GM18508 (cell line): Measurements from ENCODE around the gene GBP1.
A peak's percentile ranks its signal among the peaks of the same experiment; 100 is the strongest.
"Not testable (repeated sequence)": the region's sequence is repeated elsewhere in the genome, so short reads cannot be mapped to it uniquely, and the experiment has no call there.

ENCODE experiments used
- ATAC-seq: cut with Tn5 transposase; IDR thresholded peaks from one replicate; pipeline ENCODE4 v1.9.1; 2021; ENCODE audit warnings: moderate number of reproducible peaks; ENCODE audit not compliant: insufficient read depth, unreplicated experiment

Gene GBP1

GRCh38 chr1:89065079-89065868 is at the start of gene GBP1:
TSS of gene GBP1 (minus strand) at chr1:89065208. CDS start at chr1:89063234, 1,974 bp downstream.
- peak; percentile 43 for ATAC-seq

GRCh38 chr1:89114662-89115061 is 49.7 kb upstream of the GBP1 start:
- no peak for ATAC-seq

DNA sequence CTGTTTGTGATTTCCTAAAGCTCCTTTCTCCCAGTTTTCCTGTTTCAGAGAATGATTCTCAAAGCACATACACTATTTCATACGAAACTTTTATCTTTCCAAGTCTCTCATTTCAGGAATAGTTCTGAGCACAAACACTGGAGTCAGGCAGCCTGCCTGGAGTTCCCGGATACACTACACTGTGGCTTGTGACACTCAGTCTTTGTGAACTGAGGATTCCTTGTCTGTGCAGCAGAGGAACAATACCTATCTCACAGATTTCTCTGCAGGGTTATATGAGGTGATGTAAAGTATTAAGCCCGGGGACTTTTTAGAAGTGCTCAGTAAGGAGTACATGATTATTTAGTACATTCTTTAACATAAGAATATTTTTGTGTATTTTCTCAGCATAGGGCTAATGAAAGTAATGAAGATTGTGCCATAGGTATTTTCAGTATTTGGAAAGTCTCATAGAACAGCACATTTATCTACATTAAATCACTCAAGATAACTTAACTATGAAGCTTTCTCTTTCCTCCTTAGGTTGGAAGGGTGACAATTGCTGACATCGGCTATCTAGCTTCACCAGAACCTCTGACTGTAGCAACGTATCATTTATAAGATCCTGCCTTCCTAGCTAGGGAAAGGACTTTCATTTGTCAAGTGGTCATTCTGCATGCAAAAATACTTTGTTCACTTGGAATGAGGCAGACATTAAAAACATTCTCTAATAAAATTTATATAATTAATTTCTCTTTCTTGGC is 48.0 kb upstream of the GBP1 start:
- no peak for ATAC-seq

- ATAC-seq, result no peak
Observed at GRCh38 chr1:89104687-89105086, 39.7 kb upstream of the GBP1 start.

GRCh38 chr1:89104147-89104546 is 39.1 kb upstream of the GBP1 start:
- ATAC-seq, result no peak

- ATAC-seq, result no peak
Observed at GRCh38 chr1:89102021-89102420, 37.0 kb upstream of the GBP1 start.

GRCh38 chr1:89100412-89100811 is 35.4 kb upstream of the GBP1 start:
- ATAC-seq, result no peak

DNA sequence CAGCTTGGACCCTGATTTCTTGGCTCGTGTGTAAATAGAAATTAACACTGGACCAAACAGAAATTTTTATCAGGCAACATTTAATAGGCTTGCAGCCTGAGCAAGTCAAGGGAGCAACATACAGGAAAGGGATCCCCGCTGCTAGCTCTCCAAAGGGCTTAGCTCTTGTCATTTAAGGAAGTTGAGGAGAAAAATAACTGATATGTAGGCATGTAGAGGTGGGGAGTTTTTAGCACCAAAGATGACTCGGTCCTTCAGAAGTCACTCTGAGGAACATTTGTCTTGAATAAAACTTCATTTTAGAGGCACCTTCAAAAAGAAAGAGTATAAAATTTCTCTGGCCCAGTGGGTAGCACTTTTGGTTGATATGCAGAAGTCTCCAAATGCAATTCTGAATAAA is 33.8 kb upstream of the GBP1 start:
- ATAC-seq, result no peak

DNA sequence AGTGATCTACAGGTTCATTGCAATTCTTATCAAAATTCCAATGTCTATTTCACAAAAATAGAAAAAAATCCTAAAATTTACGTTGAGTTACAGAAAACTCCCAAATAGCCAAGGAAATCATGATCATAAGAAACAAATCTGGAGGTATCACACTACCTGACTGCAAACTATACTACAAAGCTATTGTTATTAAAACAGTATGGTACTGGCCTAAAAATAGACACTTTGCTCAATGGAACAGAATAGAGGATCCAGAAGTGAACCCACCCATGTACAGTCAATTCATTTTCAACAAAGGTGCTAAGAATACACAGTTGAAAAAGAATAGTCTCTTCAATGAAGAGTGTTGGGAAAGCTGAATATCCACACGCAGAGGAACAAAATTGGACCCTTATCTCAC is 30.7 kb upstream of the GBP1 start:
- no peak for ATAC-seq

- ATAC-seq, result no peak
Observed at GRCh38 chr1:89089962-89090361, 25.0 kb upstream of the GBP1 start.

- ATAC-seq, result no peak
Observed at GRCh38 chr1:89088572-89088971, 23.6 kb upstream of the GBP1 start.

DNA sequence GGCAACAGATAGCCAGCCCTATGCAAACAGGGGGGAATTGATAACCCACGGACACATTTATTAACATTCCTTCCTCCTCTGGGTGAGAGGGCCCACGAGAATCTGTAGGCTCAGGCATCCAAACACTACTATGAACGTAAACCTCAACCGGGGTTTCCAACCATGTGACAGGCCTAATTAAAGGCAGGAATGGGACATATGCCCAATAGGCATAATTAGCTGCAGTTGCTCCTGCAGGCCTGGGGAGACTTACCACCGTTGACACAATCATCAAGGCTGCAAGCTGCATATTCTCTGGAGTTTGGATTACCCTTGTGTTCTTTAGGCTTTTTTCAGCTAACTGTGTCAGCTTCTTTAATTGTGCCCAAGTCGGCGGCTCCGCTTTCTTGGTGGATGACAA is 22.2 kb upstream of the GBP1 start:
- ATAC-seq, result no peak

GRCh38 chr1:89085781-89086180 is 20.8 kb upstream of the GBP1 start:
- ATAC-seq, result no peak

GRCh38 chr1:89081005-89081404 is 16.0 kb upstream of the GBP1 start:
- ATAC-seq, result no peak

DNA sequence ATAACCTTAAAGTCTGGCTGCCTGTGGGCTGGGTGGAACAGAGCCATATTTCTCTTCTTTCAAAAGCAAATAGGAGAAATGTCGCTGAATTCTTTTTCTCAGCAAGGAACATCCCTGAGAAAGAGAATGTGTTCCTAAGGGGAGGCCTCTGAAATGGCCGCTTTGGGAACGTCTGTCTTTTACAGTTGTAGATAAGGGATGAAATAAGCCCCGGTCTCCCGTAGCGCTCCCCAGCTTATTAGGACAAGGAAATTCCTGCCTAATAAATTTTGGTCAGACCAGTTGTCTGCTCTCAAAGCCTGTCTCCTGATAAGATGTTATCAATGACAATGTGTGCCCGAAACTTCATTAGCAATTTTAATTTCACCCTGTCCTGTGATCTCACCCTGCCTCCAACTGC is 15.1 kb upstream of the GBP1 start:
- ATAC-seq, result not testable (repeated sequence)

GRCh38 chr1:89072466-89073065 is 7.6 kb upstream of the GBP1 start:
- ATAC-seq, result not testable (repeated sequence)

- ATAC-seq, result no peak
Observed at GRCh38 chr1:89070509-89070908, 5.5 kb upstream of the GBP1 start.

- no peak for ATAC-seq
Observed at GRCh38 chr1:89069951-89070350, 4.9 kb upstream of the GBP1 start.

DNA sequence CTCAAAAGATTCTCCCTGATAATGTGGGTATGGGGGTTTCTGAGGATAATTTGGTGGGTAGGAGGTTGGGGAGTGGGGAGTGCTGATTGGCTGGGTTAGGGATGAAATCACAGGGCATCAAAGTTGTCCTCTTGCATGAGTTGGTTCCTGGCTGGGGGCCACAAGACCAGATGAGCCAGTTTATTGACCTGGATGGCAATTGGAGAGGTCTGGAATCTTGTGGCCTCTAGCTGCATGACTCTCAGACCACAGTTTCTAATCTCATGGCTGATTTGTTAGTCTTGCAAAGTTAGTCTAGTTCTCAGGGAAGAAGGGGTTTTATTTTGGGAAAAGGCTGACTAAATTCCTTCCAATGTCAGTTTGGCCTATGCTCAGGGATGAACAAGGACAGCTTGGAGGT is 3.3 kb upstream of the GBP1 start:
- ATAC-seq, result no peak

DNA sequence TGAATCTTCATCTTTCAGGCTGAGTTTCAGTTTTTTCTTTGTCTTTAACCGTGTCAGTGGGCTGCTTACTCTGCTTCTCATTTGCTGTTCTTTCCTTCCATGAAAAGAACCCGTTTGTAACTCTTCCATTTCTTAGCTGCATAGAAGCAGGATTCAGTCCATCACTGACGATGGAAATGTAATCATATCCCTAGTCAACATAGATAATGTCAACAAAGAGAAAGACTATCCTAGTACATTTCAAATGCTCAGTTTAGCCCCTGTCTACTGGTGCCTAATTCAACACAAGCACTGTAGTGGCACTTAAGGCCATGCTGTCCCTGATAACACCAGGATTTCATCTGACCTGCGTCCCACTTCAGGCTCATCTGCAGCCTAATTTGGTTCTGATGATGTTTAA is 376 bp downstream of the GBP1 start:
- ATAC-seq, result no peak

- no peak for ATAC-seq
Observed at GRCh38 chr1:89063094-89063493, 1.9 kb downstream of the GBP1 start.
